Transverse colon (tissue), 3 donors: ENCODE data around the gene FH.

Experiments used
- CTCF ChIP-seq, 5 experiments: fragments of 200-600 bp in 3 of 5; fragments of 450-650 bp in 2 of 5; sonication (generic) in 3 of 5; IDR thresholded peaks; 1 replicate in 2 of 5; 2 replicates in 3 of 5; pipeline ENCODE4 v1.5.1; 2016 to 2017; ENCODE audit warnings: antibody characterized with exemption in 5 of 5, inconsistent platforms in 3 of 5, mild to moderate bottlenecking in 2 of 5, moderate library complexity in 1 of 5
- EP300 ChIP-seq: sonication (generic); formaldehyde crosslinking; IDR thresholded peaks from one replicate; pipeline ENCODE4 v1.6.1; 2017; ENCODE audit warnings: antibody characterized with exemption, low read depth

GRCh38 chr1:241473026-241473425 lies 46.5 kb downstream of the FH start:
- TF ChIP-seq CTCF (IDR thresholded peaks at IDR 0.05) = no peak
- no peak for TF ChIP-seq EP300
